Calu3 (cell line): ENCODE data around the gene CD34. TPM values are rescaled to one million over a fixed set of nuclear protein-coding genes. Genes with fewer than 3 reads are reported as not detected.
"Not testable (repeated sequence)": the region's sequence is repeated elsewhere in the genome, so short reads cannot be mapped to it uniquely, and the experiment has no call there.

Experiments
- BruUV-seq: library from RNA; stranded (reverse); fragments of 400-500 nt; replicated peaks from 2 replicates; lab custom pipeline; 2021; lab: Mats Ljungman, UMichigan
- CTCF ChIA-PET: fragments of 300-600 bp; sonication (Branson Sonifier 250); formaldehyde crosslinking; loops from one replicate; lab custom pipeline; 2022; ENCODE audit warnings: antibody characterized with exemption; lab: Charles Lee
- DNase-seq: peaks from one replicate; pipeline ENCODE4 v3.0.0; 2022
- H3K27ac Mint-ChIP-seq: one replicate; pipeline ENCODE4 v1.8.0; 2022; ENCODE audit warnings: mixed read lengths; ENCODE audit not compliant: unreplicated experiment
- H3K27me3 Mint-ChIP-seq: one replicate; pipeline ENCODE4 v1.8.0; 2022; ENCODE audit warnings: mixed read lengths; ENCODE audit not compliant: unreplicated experiment
- H3K36me3 Mint-ChIP-seq: one replicate; pipeline ENCODE4 v1.8.0; 2022; ENCODE audit warnings: mild to moderate bottlenecking, moderate library complexity, mixed read lengths; ENCODE audit not compliant: insufficient read depth, unreplicated experiment
- H3K4me1 Mint-ChIP-seq: one replicate; pipeline ENCODE4 v1.8.0; 2022; ENCODE audit warnings: mild to moderate bottlenecking, low read depth, mixed read lengths; ENCODE audit not compliant: unreplicated experiment
- H3K4me3 Mint-ChIP-seq: one replicate; pipeline ENCODE4 v1.8.0; 2022; ENCODE audit warnings: mild to moderate bottlenecking, low read depth, moderate library complexity, mixed read lengths; ENCODE audit not compliant: unreplicated experiment
- H3K9me3 Mint-ChIP-seq: one replicate; pipeline ENCODE4 v1.8.0; 2022; ENCODE audit warnings: low read depth, mixed read lengths; ENCODE audit not compliant: unreplicated experiment
- CTCF ChIP-seq: fragments of 200-600 bp; IDR thresholded peaks from one replicate; pipeline ENCODE4 v1.8.0; 2022; ENCODE audit warnings: antibody characterized with exemption; ENCODE audit not compliant: unreplicated experiment
- intact Hi-C: fragments of 100-400 bp; cut with micrococcal nuclease; formaldehyde crosslinking; loops from one replicate; pipeline ENCODE4 v1.10.0; 2022; ENCODE audit not compliant: unreplicated experiment
- total RNA-seq: library from RNA; stranded (reverse); gene quantifications from 2 replicates; pipeline ENCODE4 v1.2.3, GENCODE V29; 2022

CD34 gene
- total RNA-seq, 1 experiment from 2014 or later: 0.24 TPM

DNA sequence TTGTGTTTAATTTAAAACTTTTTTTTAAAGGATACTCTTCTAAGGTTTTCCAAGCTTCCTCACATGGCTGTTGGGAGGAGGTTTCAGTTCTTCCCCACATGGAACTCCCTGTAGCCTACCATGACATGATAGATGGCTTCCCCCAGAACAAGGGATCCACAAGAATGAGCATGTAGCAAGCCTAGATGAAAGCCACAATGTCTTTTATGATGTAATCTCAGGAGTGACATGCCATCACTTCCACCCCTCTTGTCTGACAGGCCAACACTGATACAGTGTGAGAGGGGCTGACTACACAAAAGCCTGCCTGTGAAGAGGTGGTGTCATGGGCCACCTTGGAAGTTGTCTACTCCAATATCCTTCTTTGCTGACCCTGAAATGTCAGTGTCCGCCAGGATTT is 32.0 kb downstream of the CD34 start:
- intact Hi-C loops: no loop called here
- peaks cover 2% of the 10 kb centered on the region for H3K9me3 Mint-ChIP-seq
- CTCF ChIA-PET: no interaction called here
- peaks cover 10% of the 10 kb centered on the region for H3K27me3 Mint-ChIP-seq
- H3K36me3 Mint-ChIP-seq: no peaks in the 10 kb centered on the region
- no TSS peak for BruUV-seq
- TF ChIP-seq CTCF: no peak
- DNase-seq: no peak
- H3K27ac Mint-ChIP-seq: no peak overlapping the region
- H3K4me3 Mint-ChIP-seq: no peak overlapping the region
- H3K4me1 Mint-ChIP-seq: peaks cover 3% of the 10 kb centered on the region

- intact Hi-C loops, H3K9me3 Mint-ChIP-seq, H3K4me3 Mint-ChIP-seq, H3K4me1 Mint-ChIP-seq, H3K27ac Mint-ChIP-seq, CTCF ChIA-PET, DNase-seq, H3K27me3 Mint-ChIP-seq, H3K36me3 Mint-ChIP-seq, BruUV-seq: not testable (repeated sequence)
Measured at GRCh38 chr1:207877914-207878313, 33.0 kb downstream of the CD34 start.

DNA sequence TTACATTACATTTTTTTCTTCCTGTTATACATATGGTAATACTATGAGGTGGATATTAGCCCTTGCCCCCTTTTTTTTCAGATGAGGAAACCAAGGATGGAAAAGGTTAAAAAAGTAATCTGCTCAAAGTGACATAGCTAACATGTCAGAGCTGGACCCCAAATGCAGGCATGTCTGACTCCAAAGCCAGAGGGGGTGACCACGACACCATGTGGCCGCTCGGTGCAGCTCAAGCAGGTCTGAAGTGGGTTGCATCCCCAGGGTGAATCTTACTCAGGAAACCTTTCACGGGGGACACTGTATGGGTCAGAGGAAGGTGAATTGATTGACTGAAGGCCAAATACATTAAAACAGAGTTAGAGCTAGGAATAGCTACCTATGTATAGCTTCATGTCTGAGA is 34.8 kb downstream of the CD34 start:
- Mint-ChIP-seq H3K9me3 (peaks cover 2% of the 10 kb centered on the region), H3K36me3 (no peaks in the 10 kb centered on the region), H3K4me3 (no peak overlapping the region), H3K27me3 (no peaks in the 10 kb centered on the region), H3K27ac (no peak overlapping the region), H3K4me1 (no peaks in the 10 kb centered on the region)
- intact Hi-C loops: no loop called here
- no TSS peak for BruUV-seq
- CTCF ChIA-PET: interaction anchor here (1.1 to 1.7 kb wide), 3 partner anchors 10 to 47 kb away, joined by 3 to 11 read pairs (median 3); no protein-coding TSS in a partner anchor
- DNase-seq: no peak
- no peak for TF ChIP-seq CTCF

- no peaks in the 10 kb centered on the region for H3K27me3 Mint-ChIP-seq
Measured at GRCh38 chr1:207875532-207875931, 35.4 kb downstream of the CD34 start.

More at GRCh38 chr1:207875532-207875931, 35.4 kb downstream of the CD34 start:
- CTCF ChIA-PET: interaction anchor here (1.2 to 1.7 kb wide), 3 partner anchors 10 to 88 kb away, joined by 3 to 11 read pairs (median 3); no protein-coding TSS in a partner anchor
- no peak for DNase-seq
- BruUV-seq: no TSS peak
- Mint-ChIP-seq H3K9me3 (peaks cover 2% of the 10 kb centered on the region), H3K4me3 (no peak overlapping the region), H3K27ac (no peak overlapping the region), H3K36me3 (no peaks in the 10 kb centered on the region), H3K4me1 (no peaks in the 10 kb centered on the region)
- intact Hi-C loops: no loop called here
- no peak for TF ChIP-seq CTCF
